ENCODE data around the gene GABRP.
"Not testable (repeated sequence)": the region's sequence is repeated elsewhere in the genome, so short reads cannot be mapped to it uniquely, and the experiment has no call there.

Gene GABRP, protein sequence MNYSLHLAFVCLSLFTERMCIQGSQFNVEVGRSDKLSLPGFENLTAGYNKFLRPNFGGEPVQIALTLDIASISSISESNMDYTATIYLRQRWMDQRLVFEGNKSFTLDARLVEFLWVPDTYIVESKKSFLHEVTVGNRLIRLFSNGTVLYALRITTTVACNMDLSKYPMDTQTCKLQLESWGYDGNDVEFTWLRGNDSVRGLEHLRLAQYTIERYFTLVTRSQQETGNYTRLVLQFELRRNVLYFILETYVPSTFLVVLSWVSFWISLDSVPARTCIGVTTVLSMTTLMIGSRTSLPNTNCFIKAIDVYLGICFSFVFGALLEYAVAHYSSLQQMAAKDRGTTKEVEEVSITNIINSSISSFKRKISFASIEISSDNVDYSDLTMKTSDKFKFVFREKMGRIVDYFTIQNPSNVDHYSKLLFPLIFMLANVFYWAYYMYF

DNA sequence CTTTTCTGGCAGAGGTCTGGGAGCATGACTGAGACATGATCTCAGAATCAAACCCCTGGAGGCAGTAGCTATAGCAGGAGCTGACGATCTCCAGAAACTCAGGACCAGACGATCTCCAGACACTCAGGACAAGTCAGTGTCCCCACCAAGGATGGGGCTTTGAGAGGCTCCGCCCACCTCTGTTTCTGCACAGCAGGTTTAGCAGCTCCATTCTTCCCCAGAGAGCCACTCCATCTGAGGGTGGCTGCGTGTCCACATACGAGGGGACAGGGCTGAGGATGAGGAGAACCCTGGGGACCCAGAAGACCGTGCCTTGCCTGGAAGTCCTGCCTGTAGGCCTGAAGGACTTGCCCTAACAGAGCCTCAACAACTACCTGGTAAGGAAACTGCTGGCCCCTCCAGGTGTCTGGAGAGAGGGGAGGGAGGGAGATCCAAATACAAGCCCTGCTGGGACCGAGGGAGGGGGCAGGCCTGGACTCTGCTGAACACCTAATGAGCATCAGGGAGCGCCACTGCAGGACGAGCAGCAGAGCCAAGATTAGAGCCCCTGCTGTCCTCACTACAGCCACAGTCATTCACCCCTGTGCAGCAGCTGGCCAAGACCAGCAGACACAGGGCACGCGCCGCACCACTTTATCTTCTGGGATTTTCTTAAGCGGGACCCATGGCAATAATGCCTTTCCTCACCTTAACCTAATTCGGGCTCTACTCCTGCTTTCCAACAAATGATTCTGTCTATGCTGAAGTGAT is at the start of gene GABRP:
GABRP (plus strand) TSS at position 228 of the 750 bp plus-strand sequence. CDS start 4,891 bp downstream, outside the sequence.
- no peak for DNase-seq

DNA sequence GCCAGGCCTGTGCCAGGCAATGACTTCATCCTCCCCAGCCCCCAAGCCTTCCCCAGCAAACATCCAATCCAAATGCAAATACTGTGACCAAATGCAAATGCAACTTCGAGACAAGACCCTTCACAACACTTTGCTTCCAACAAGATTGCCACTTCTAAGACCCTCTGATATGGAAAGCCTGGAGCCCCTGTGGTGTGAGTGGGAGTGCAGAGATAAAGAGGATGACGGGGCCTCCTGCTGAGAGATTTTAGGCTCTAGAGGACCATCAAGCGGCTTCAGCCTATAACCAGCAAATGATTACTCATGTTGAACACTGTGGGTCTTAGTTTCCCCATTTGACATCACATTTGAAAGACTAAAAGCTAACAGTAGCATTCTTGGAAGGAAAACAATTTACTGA is 46.6 kb upstream of the GABRP start:
- no peak for DNase-seq

- no peak for DNase-seq
Observed at GRCh38 chr5:170737591-170737990, 45.9 kb upstream of the GABRP start.

GRCh38 chr5:170738840-170739239 is 44.7 kb upstream of the GABRP start:
- no peak for DNase-seq

- no peak for DNase-seq
Observed at GRCh38 chr5:170739446-170739845, 44.1 kb upstream of the GABRP start.

DNA sequence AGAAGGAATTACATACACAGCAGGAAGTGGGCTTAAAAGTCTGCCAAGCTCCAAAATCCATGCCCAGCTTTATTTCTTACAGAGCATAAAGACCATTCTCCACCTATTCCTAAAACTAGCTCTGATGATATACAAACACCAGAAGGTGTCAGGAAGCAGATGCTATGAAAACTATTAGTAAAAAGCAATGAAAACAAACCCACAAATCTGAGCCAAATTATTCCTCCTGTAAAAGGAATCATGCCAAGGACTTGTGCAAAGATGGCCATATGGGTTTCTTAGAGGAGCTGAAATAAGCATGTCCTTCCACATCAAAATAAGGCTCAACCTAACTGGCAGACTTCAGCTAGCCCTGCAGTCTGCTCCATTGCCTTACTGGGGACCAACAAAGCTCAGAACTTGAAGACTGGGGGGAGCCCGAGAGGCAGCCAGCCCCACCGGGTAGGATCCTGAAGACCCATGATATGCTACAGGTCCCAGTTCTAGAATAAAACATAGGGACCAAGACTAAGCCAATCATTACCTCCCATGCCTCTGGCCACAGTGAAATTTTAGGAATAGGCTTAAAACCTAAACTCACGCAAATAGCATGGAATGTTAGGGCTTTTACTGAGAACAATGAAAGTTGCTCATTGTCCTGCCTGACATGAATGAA is 42.8 kb upstream of the GABRP start:
- DNase-seq = no peak

DNA sequence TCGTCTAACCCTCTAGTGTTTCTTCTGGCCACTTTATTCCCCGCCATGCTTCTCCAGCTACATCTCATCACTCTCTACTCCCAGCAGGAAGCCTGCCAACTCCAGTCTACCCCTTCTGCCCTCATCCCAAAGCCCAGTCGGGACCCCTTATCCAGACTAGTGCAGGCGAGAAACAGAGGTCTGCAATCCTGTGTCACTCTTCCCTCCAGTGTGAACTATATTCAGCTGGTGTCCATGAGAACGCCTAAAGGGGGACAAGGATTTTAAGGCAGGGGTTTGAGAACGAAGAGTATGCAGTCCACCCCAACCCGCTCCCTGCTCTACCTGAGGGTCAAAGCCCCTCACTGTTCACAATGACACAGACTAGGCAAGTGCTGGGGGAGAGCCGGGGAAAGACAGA is 41.7 kb upstream of the GABRP start:
- DNase-seq = no peak

GRCh38 chr5:170743876-170744212 is 39.7 kb upstream of the GABRP start:
- DNase-seq = no peak

DNA sequence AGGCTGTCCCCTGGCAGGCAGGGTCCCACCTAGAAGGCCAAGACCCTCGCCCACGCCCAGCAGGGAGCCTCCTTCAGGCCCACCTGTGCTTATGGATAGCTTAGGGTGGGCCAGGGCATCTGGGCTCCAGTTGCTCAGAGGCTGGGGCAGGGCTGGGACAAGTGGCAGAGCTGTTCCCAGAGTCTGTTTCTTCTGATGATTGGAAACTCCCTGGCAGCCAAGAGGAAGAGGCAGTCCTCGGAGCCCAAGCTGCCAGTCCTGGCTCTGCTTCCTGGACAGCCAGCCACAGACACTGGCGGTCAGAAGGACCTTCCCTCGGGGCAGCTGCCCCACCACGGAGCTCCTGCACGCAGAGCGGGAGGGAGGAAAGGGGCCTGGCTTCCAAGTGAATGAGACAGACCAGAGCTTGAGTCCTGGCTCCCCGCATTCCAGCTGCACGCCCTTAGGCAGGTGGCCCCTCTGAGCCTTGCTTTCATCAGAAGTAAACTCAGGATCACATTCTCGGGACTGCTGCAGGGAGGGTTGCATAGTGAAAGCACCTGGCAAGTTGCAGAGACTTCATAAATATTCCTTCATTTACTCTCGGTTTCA is 37.9 kb upstream of the GABRP start:
- DNase-seq = no peak

- no peak for DNase-seq
Observed at GRCh38 chr5:170746075-170746960, 37.2 kb upstream of the GABRP start.

DNA sequence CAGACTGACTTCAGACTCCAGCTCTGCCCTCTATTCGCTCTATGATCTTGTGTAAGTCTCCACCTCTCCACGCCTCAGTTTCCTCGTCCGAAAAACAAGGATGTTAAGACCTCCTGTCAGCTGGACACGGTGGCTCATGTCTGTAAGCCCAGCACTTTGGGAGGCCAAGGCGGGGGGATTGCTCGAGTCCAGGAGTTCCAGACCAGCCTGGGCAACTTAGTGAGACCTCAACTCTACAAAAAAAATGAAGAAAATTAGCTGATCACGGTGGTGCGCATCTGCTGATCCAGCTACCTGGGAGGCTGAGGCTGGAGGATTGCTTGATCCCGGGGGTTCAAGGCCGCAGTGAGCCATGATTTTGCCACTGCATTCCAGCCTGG is 36.6 kb upstream of the GABRP start:
- no peak for DNase-seq

GRCh38 chr5:170747357-170747756 is 36.2 kb upstream of the GABRP start:
- DNase-seq = no peak

- no peak for DNase-seq
Observed at GRCh38 chr5:170747851-170748250, 35.7 kb upstream of the GABRP start.

DNA sequence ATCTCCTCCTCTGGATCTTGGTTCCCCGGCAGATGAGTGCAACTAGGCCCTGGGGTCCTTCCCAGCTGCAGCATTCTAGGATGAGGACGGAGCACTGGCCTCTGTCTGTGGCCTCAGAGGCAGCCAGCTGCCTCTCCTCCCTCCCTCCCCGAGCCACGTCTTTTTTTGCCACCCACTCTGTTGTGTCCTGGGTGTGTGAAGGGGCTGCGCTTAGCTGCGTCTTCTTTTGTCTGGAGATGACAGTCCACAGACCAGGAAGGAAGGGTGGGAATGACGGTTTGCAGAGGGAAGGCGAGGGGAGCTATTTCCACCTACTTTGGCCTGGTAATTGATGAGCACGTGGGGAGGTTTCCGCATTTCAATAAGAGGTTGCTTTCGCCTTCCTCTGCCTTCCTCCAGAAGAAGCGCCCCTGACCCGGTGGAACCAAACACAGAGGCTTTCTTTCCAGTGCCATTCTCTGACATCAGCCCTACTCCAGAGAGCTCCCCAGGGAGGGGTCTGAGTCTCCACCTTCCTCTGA is 34.5 kb upstream of the GABRP start:
- no peak for DNase-seq

- no peak for DNase-seq
Observed at GRCh38 chr5:170749911-170750431, 33.6 kb upstream of the GABRP start.

- no peak for DNase-seq
Observed at GRCh38 chr5:170750791-170751190, 32.7 kb upstream of the GABRP start.

GRCh38 chr5:170751631-170752030 is 31.9 kb upstream of the GABRP start:
- DNase-seq = no peak

DNA sequence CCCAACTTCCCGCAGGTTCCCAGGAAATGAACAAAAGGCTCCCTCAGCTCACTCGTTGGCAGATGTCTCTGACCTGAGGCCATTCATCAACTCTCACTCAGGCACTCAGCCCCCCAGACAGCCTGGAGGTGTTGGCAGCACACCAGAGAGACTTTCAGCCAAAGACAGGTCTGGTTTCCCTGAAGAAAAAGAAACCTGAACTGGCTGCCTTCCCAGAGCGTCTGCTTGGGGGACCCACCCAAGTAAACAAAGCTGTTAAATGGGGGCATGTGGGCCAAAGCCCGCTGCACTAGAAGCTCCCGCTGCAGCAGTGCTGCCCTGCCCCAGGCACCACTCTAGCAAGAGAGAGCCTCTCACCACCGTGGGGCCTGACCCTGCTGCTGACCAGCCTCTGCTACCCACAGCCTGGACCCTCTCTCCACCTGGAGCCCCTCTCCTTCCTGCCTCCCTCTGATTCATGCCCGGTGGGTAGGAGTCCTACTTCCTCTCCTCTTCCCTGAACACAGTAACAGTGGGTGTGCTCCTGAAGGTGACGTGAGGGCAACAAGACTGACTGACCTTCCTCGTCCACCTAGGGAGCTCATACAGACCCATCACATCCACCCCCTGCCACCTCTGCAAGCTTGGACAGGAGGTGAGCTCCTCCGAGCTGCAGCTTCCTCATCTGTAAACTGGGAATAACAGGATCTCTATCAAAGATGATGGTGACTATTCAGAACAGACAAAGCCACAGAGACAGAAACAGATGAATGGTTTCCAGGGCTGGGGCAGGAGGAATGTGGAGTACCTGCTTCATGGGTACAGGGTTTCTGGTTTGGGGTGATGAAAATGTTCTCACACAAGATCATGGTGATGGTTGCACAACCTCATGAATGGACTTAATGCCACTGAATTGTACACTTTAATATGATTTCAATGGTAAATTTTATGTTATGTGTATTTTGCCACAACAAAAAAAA is 31.0 kb upstream of the GABRP start:
- DNase-seq = no peak

DNA sequence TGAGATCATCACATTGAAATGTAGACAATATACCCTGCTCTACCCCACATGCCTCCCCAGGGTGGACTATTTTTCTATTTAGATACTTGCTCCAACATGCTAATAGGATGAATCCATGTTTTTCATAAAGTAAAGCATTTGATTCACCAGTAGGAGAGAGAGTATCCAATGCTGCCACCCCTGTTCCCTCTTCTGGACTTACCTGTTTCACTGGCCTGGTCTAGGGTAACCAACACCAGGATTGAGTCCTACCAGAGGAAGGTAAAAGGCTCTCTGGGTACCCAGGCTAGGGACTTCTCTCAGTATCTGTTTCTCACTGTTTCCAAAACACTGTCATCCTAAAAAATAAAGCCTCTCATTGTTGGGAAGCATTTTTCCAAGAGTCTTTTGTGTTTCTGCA is 30.2 kb upstream of the GABRP start:
- no peak for DNase-seq

GRCh38 chr5:170754508-170754907 is 29.0 kb upstream of the GABRP start:
- DNase-seq = not testable (repeated sequence)
